Measurements from ENCODE around the gene SLC22A4. TPM values are rescaled to one million over a fixed set of nuclear protein-coding genes. Genes with fewer than 3 reads are reported as not detected.
A peak's percentile ranks its signal among the peaks of the same experiment; 100 is the strongest.

SLC22A4 gene
- total RNA-seq: 1 to 10 TPM; 1.3 to 1.5 TPM

DNA sequence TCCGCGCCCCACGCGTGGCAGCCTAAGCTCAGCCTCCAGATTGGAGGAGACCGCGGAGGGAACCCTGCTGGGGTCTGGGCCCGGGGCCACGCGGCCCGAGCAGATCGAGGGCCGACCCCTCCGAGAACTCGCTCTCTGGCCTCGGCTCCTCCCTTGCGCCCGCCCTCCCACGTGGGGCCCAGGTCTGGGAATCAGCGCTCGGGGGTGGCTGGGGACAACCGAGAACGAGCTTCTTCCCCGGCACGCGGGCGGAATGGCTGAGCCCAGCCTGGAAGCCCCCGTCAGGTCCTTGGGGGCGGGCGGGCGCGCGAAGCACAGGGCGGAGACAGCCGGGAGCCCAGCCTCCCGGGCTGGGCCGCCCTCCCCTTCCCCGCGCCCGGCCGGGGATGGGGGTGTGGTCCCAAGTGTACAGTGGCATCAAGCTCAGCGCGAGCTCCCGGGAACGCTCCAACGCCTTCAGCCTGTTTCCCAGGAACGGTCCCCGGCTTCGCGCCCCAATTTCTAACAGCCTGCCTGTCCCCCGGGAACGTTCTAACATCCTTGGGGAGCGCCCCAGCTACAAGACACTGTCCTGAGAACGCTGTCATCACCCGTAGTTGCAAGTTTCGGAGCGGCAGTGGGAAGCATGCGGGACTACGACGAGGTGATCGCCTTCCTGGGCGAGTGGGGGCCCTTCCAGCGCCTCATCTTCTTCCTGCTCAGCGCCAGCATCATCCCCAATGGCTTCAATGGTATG is at the start of gene SLC22A4:
Gene SLC22A4, plus strand, starts transcription at position 403 of the 736 bp plus-strand sequence. Its CDS starts 223 bp downstream, at position 626.
- Mint-ChIP-seq H3K9me3 (no peaks in the 10 kb centered on the region), H3K36me3 (peaks cover 3% of the 10 kb centered on the region), H3K27ac (peak within 1 kb of the TSS; percentile 90), H3K4me3 (peak within 1 kb of the TSS; percentile 90), H3K4me1 (ENCODE audit: low read depth) (peaks cover 22% of the 10 kb centered on the region), H3K27me3 (peaks cover 8% of the 10 kb centered on the region)
- intact Hi-C loops (cut with micrococcal nuclease): loop anchor here (1.0 to 10.0 kb wide), 5 partner anchors 75 to 761 kb away; partner anchors contain the start of genes HSPA4, RAPGEF6 and SLC22A5
- POLR2A ChIA-PET: interaction anchor here (0.6 to 2.9 kb wide), 17 partner anchors 8 to 659 kb away, joined by 3 to 18 read pairs (median 4); partner anchors contain the start of genes P4HA2, RAPGEF6 and SLC22A5
- DNase-seq: peak; percentile 90
- CTCF ChIA-PET: interaction anchor here (0.6 to 2.6 kb wide), 12 partner anchors 14 to 905 kb away, joined by 3 to 12 read pairs (median 4); partner anchors contain the start of gene IRF1

DNA sequence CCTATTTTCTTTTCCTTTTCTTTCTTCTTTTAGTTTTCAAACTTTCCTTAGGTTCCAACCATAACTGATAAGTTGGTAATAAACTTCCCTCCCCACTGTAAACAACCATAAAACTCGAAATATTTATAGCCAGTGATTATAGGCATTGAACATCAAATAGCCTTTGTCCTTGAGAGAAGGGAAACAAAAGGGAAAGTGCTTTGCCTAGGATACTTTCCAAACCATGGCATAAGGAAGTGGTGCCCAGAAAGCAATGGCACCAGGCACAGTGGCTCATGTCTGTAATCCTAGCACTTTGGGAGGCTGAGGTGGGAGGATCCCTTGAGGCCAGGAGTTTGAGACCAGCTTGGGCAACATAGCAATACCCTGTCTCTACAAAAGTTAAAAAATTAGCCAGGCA is 48.6 kb upstream of the SLC22A4 start:
- Mint-ChIP-seq H3K27me3 (peaks cover 11% of the 10 kb centered on the region), H3K36me3 (peaks cover 10% of the 10 kb centered on the region), H3K4me3 (no peak overlapping the region), H3K9me3 (peaks cover 34% of the 10 kb centered on the region), H3K4me1 (ENCODE audit: low read depth) (no peaks in the 10 kb centered on the region), H3K27ac (no peak overlapping the region)
- intact Hi-C loops (cut with micrococcal nuclease): no loop called here
- DNase-seq: no peak
- ChIA-PET CTCF (no interaction called here), POLR2A (no interaction called here)

DNA sequence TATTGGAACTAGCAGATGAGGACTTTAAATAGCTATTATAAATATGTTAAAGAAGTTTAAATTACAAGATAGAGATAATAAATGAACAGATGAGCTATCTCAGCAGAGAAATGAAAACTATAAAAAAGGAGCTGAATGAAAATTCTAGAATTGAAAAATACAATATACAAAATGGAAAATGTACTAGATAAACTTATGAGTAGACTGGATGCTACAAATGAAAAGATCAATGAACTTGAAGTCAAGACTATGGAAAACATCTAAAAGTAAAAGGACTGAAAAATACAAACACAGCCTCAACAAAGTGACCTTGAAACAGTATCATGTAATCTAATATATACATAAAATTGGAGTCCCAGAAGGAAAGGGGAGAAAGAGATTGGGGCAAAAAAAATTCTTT is 47.4 kb upstream of the SLC22A4 start:
- Mint-ChIP-seq H3K36me3 (peaks cover 10% of the 10 kb centered on the region), H3K4me1 (ENCODE audit: low read depth) (no peaks in the 10 kb centered on the region), H3K4me3 (no peak overlapping the region), H3K27ac (no peak overlapping the region), H3K9me3 (peaks cover 30% of the 10 kb centered on the region), H3K27me3 (peaks cover 11% of the 10 kb centered on the region)
- DNase-seq: no peak
- POLR2A ChIA-PET: no interaction called here
- intact Hi-C loops (cut with micrococcal nuclease): no loop called here
- CTCF ChIA-PET: interaction anchor here (2.6 kb wide), 1 partner anchor 9 kb away, joined by 11 read pairs; no protein-coding TSS in a partner anchor

DNA sequence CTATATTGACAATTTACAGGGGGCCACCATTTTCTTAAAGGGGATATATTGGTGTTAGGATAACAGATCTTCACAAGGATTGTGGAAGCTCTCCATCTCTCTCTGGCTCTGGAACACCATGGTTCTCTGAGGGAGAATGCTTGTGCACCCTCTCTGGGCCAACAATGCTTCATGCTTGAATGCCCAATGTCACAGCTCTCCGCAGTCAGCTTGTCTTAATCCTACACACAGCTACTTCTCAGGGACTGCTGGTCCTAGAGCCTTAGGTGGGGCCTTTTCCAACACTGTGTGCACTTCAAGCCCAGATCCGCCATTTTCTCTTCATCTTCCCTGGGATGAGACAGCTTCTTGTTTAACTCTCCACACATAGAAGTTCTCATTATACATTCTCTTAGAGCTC is 43.6 kb upstream of the SLC22A4 start:
- no peak overlapping the region for H3K4me3 Mint-ChIP-seq
- peaks cover 14% of the 10 kb centered on the region for H3K9me3 Mint-ChIP-seq
- H3K4me1 Mint-ChIP-seq (ENCODE audit: low read depth): no peaks in the 10 kb centered on the region
- no peaks in the 10 kb centered on the region for H3K36me3 Mint-ChIP-seq
- intact Hi-C loops (cut with micrococcal nuclease): no loop called here
- POLR2A ChIA-PET: no interaction called here
- no peak for DNase-seq
- no peaks in the 10 kb centered on the region for H3K27me3 Mint-ChIP-seq
- H3K27ac Mint-ChIP-seq: no peak overlapping the region
- CTCF ChIA-PET: interaction anchor here (2.9 kb wide), 1 partner anchor 12 kb away, joined by 17 read pairs; no protein-coding TSS in a partner anchor

DNA sequence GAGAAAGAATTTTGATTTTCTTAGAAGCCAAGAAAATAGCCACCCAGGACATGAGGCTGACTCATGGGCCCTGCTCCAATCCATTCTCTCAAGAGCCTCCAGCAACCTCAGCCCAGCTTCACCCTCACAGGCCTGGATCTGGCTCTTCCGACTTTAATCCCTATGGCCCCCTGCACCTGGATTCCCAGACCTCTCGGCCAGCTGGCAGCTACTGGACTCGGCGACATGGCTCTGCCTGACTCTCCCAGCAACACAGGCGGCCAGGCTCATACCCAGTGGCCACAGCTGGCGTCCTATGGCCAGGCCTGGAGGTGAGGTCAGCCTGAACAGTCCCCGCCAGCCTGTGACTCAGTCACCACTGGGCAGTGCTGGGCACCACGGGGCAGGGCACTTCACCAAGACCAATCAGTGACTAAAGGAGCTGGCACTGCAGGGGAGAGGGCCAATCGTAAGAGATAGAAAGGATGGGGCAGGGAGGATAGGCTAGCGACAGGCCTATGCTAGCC is 42.9 kb upstream of the SLC22A4 start:
- Mint-ChIP-seq H3K4me3 (no peak overlapping the region), H3K27me3 (peaks cover 2% of the 10 kb centered on the region), H3K4me1 (ENCODE audit: low read depth) (no peaks in the 10 kb centered on the region), H3K36me3 (no peaks in the 10 kb centered on the region), H3K9me3 (peaks cover 9% of the 10 kb centered on the region), H3K27ac (no peak overlapping the region)
- DNase-seq: no peak
- CTCF ChIA-PET: interaction anchor here (2.9 kb wide), 1 partner anchor 13 kb away, joined by 17 read pairs; no protein-coding TSS in a partner anchor
- POLR2A ChIA-PET: no interaction called here
- intact Hi-C loops (cut with micrococcal nuclease): no loop called here

DNA sequence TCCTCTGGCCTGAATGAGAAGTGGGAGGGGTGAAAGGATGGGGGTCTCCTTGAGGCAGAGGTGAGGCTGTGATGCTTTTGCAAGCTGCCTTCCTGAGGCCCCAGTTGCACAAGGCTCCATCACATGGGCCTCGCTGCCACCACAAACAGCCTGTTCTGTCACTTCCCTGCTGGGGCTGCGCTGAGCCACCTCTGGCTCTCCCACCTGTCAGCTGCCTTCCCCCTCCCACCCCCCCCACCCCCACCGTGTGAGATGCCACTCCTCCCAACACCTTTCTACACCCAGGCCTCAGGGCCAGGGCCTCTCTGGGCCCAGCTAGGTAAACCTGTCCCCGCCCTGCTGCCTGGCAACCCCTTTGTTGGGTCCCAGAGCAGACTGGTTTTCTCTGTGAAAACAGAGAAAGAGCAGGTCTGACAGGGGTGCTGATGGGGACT is 41.2 kb upstream of the SLC22A4 start:
- Mint-ChIP-seq H3K4me1 (ENCODE audit: low read depth) (no peaks in the 10 kb centered on the region), H3K27ac (no peak overlapping the region), H3K9me3 (no peaks in the 10 kb centered on the region), H3K27me3 (peaks cover 10% of the 10 kb centered on the region), H3K4me3 (no peak overlapping the region), H3K36me3 (no peaks in the 10 kb centered on the region)
- ChIA-PET POLR2A (no interaction called here), CTCF (interaction anchor here (1.2 kb wide), 1 partner anchor 19 kb away, joined by 3 read pairs; no protein-coding TSS in a partner anchor)
- no peak for DNase-seq
- intact Hi-C loops (cut with micrococcal nuclease): no loop called here

DNA sequence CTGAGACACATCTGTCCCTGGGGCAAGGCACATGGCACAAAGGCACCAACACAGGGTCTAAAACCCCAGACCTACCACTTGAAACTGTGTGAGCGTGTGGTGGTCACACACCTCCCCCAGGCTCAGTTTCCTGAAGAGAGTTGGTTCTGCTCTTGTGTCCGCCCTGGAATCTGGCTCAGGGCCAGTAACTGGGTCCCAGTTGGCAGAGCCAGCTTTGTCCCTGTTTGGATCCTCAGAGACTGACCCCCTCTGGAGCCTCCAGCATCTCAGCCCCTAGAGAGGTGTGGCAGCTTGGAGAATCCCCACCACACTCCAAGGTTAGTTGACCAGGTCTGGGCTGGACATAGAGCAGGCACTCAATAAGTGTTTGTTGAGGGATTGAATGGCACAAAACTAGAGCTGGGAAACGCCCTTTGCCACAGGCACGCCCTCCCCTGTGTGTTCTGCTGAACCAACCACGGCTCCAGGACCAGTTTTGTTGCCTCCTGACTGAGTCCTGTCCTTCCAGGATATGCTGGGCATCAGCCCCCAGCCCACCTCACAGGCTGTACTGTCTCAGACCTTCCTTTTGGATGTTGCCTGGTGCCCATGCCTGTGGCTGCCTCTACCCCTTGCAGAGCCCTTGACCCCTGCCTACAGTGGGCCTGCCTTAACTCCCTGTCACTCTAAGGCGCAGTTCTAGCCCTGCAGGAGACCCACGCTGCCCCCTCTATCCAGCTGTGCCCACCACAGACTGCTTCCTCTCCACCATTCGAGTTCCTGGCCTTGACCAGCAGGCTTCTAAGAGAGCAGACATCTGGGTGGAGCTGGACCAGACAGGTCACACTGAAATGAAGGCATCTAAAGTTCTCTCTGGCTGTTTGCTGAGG is 40.5 kb upstream of the SLC22A4 start:
- Mint-ChIP-seq H3K4me1 (ENCODE audit: low read depth) (no peaks in the 10 kb centered on the region), H3K4me3 (no peak overlapping the region), H3K27ac (no peak overlapping the region), H3K27me3 (peaks cover 13% of the 10 kb centered on the region), H3K36me3 (no peaks in the 10 kb centered on the region), H3K9me3 (no peaks in the 10 kb centered on the region)
- DNase-seq: no peak
- intact Hi-C loops (cut with micrococcal nuclease): no loop called here
- ChIA-PET CTCF (interaction anchor here (1.0 to 1.2 kb wide), 2 partner anchors 16 to 19 kb away, joined by 3 to 7 read pairs; no protein-coding TSS in a partner anchor), POLR2A (no interaction called here)

DNA sequence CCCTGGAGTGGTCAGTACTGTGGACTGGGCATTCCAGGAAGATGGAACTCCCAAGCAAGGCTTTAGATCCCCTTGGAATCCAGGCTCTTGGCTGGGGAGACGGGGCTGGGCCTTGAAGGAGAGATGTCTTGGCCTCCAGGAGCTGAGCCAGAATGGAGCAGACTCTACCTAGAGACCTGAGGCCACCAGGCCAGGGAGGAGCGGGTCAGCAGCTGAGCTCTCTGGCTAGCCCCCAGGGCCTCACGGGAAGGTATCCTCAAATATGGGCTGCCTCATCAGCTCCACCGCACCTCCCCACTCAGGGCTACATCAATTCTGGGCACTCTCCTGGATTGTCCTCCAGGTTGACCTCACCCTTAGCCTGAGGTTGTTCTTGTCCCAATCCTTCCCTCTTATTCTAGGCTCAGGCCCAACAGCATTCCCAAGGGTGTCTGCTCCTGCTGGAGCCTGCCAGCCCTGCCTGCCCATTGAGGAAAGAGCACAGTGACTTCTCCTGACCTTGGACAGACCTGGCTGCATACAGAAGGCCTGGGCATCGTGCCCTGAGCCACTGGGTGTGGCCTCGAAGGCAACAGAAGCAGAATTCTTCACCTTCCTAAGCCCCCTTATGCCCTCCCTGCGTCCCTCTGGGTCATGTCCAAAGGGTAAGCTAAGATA is 39.7 kb upstream of the SLC22A4 start:
- Mint-ChIP-seq H3K4me1 (ENCODE audit: low read depth) (peaks cover 3% of the 10 kb centered on the region), H3K27me3 (peaks cover 13% of the 10 kb centered on the region), H3K36me3 (no peaks in the 10 kb centered on the region), H3K27ac (no peak overlapping the region), H3K4me3 (no peak overlapping the region), H3K9me3 (no peaks in the 10 kb centered on the region)
- POLR2A ChIA-PET: no interaction called here
- CTCF ChIA-PET: interaction anchor here (1.0 kb wide), 1 partner anchor 16 kb away, joined by 7 read pairs; no protein-coding TSS in a partner anchor
- DNase-seq: no peak
- intact Hi-C loops (cut with micrococcal nuclease): no loop called here

DNA sequence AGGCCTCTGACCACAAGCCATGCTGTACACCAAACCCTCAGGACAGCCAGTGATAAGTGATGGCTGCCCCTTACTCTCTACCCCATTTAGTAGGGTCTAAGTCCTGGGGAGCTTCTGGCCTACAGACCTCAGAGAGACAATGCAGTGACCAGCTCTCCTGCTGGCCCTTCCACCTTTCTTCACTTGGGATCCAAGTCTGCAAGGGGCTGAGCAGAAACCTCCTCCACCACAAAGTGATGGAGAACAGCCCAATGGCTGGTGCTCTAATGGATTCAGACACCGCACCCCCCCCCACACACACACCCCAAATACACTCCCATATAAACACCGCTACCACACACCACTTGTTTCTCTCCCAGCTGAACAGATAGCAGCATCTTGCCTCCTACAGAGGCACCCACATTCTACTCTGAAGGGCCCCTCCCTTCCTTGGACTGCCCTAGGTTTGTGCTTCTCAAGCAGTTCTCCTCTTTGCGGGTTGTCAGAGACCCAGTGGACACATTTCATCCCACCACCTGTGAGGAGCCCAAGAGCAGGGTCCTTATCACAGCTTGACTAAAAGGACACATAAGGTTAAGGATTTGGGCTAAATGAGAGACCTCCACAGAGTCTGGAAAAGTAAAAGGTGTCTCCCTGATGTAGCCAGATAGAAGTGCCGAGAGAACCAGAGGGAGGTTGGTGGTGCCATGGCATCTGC is 38.0 kb upstream of the SLC22A4 start:
- Mint-ChIP-seq H3K9me3 (no peaks in the 10 kb centered on the region), H3K27ac (no peak overlapping the region), H3K27me3 (peaks cover 13% of the 10 kb centered on the region), H3K36me3 (no peaks in the 10 kb centered on the region), H3K4me3 (no peak overlapping the region), H3K4me1 (ENCODE audit: low read depth) (peaks cover 15% of the 10 kb centered on the region)
- intact Hi-C loops (cut with micrococcal nuclease): no loop called here
- DNase-seq: no peak
- ChIA-PET POLR2A (no interaction called here), CTCF (interaction anchor here (1.1 to 1.5 kb wide), 2 partner anchors 18 to 193 kb away, joined by 3 to 6 read pairs; no protein-coding TSS in a partner anchor)

DNA sequence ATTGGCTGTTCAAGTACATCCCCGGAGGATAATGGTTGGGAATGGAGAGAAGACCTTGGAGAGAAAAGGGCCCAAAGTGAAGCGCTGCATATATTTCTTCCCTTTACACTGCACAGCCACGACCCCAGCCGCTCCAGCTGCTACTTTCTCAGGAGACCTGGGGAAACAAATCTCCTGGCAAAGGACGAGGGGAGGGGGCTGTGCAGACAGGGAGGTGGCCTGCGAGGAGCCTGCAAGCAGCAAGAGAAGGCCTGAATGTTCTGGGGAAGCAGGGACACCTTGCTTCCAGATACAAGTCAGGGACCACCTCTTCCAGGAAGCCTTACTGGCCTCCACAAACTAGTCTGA is 37.4 kb upstream of the SLC22A4 start:
- POLR2A ChIA-PET: no interaction called here
- H3K36me3 Mint-ChIP-seq: no peaks in the 10 kb centered on the region
- CTCF ChIA-PET: interaction anchor here (1.1 kb wide), 1 partner anchor 194 kb away, joined by 3 read pairs; no protein-coding TSS in a partner anchor
- intact Hi-C loops (cut with micrococcal nuclease): no loop called here
- H3K27ac Mint-ChIP-seq: no peak overlapping the region
- H3K4me1 Mint-ChIP-seq (ENCODE audit: low read depth): peaks cover 15% of the 10 kb centered on the region
- DNase-seq: no peak
- H3K4me3 Mint-ChIP-seq: no peak overlapping the region
- peaks cover 13% of the 10 kb centered on the region for H3K27me3 Mint-ChIP-seq
- H3K9me3 Mint-ChIP-seq: no peaks in the 10 kb centered on the region

Data from activated CD4-positive, alpha-beta memory T cell treated with anti-CD3 and anti-CD28 coated beads for 36 hours (primary cell).